HT1080 (cell line): Measurements from ENCODE around the gene DIAPH1. TPM values are rescaled to one million over a fixed set of nuclear protein-coding genes. Genes with fewer than 3 reads are reported as not detected.

Source experiments
- DNase-seq: peaks from one replicate; pipeline ENCODE4 v3.0.0-alpha.2; 2015; ENCODE audit warnings: low read depth
- small RNA-seq: library from RNA; depleted of rRNA; stranded (forward); fragments of <200 nt; gene quantifications from one replicate; pipeline ENCODE3, GENCODE V24; 2014
- total RNA-seq: library from RNA; depleted of rRNA; stranded (reverse); fragments of >200 nt; shearing (Covaris generic); gene quantifications from 2 replicates; pipeline ENCODE4 v1.2.3, GENCODE V29; 2014; rRNA removed

The DIAPH1 gene
- total RNA-seq, 1 experiment from 2014 or later: 60.8 TPM

GRCh38 chr5:141485321-141486055 is 133.3 kb downstream of the DIAPH1 start:
- DNase-seq: no peak

- DNase-seq: no peak
These were observed 134.0 kb downstream of the DIAPH1 start, which contains the start of gene PCDHGC4 for GRCh38 chr5:141484641-141485311. TSS of gene PCDHGC4 (plus strand) at chr5:141485030. CDS start at chr5:141485174, 144 bp downstream.

GRCh38 chr5:141484310-141484640 is 134.5 kb downstream of the DIAPH1 start:
- no peak for DNase-seq

GRCh38 chr5:141483902-141484301 is 134.9 kb downstream of the DIAPH1 start:
- DNase-seq: no peak

DNA sequence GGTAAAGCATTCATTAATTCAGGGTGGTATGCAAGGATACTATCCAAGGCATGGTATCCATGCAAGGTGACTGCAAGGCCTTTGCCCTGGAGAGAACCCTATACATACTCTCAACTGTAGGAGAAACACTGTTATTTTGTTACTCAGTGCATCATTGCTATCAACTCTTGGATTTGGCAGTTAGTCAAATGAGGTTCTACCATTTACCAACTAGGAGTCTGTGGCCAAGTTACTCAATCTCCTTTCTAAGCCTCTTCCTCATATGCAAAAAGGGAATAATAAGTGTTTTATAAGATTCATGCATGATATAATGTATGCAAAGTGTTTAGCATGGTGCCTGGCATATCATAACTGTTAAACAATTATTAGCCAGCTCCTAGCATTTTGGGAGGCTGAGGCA is 139.0 kb downstream of the DIAPH1 start:
- DNase-seq: no peak

DNA sequence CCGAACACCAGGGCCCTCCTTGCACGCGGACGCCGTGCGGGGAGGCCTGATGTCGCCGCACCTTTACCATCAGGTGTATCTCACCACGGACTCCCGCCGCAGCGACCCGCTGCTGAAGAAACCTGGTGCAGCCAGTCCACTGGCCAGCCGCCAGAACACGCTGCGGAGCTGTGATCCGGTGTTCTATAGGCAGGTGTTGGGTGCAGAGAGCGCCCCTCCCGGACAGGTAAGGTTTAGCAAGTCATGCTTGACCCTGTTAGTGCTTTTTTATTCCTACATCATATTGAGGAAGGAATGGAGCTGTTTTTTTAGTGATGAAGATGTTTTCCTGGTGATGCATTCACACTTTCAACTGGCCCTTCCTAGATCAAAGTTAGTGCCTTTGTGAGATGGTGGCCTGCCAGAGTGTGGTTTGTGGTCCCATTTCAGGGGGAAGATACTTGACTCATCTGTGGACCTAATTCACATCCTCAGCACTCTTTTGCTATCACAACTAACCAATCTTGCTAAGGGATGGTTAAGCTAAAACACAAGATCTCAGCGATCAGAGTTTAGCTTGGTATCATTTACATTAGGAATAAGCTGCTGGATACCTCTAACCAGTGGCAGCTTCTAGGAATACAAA is 140.4 kb downstream of the DIAPH1 start:
- DNase-seq: peak; percentile 33

- DNase-seq: no peak
These were observed 141.0 kb downstream of the DIAPH1 start for GRCh38 chr5:141477815-141478214.

- no peak for DNase-seq
These were observed 141.7 kb downstream of the DIAPH1 start for GRCh38 chr5:141477044-141477575.

- peak; percentile 62 for DNase-seq
These were observed 142.5 kb downstream of the DIAPH1 start for GRCh38 chr5:141476132-141476911.

- peak; percentile 94 for DNase-seq
These were observed 143.1 kb downstream of the DIAPH1 start, which contains the start of gene PCDHGC3 for GRCh38 chr5:141475625-141476131. TSS of gene PCDHGC3 (plus strand) at chr5:141475966. CDS start at chr5:141476117, 151 bp downstream.

DNA sequence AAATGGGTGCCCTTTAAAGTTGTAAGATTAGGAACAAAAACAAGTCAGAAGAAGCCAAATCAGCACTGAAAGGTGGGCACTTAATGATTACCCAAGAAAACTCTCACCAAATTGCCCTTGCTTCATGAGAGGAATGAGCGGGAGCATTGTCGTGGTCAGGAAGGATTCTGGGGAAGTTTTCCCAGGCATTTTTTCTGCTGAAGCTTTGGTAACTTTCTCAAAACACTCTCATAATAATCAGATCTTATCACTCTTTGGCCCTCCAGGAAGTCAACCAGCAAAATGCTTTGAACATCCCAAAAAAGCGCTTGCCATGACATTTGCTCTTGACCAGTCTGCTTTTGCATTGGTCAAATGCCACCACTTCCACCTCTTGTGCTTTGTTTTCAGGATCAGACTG is 153.4 kb downstream of the DIAPH1 start:
- DNase-seq: no peak

Small RNA genes within 50 kb of the gene (small RNA-seq; reads per million reads assigned to genes)
- not detected for gene RPS27AP10

Other genes starting within 250 kb of the DIAPH1 start
- 0.80 and 1.5 TPM in 2 replicates for gene PCDHGB3, start 248.8 kb downstream of the DIAPH1 start, total RNA-seq
- 0.20 and 1.2 TPM in 2 replicates for gene PCDHGA6, start 245.1 kb downstream of the DIAPH1 start, total RNA-seq
- 0.03 and 0.11 TPM in 2 replicates for gene PCDHGA7, start 236.3 kb downstream of the DIAPH1 start, total RNA-seq
- 9.9 and 10.2 TPM in 2 replicates for gene PCDHGB4, start 231.3 kb downstream of the DIAPH1 start, total RNA-seq
- 0.17 and 0.61 TPM in 2 replicates for gene PCDHGA8, start 226.4 kb downstream of the DIAPH1 start, total RNA-seq
- 0.37 and 0.55 TPM in 2 replicates for gene PCDHGB5, start 221.1 kb downstream of the DIAPH1 start, total RNA-seq
- gene PCDHGA9, start 216.2 kb downstream of the DIAPH1 start, total RNA-seq: 0.23 and 0.29 TPM in 2 replicates
- 0.10 and 0.20 TPM in 2 replicates for gene PCDHGB6, start 211.0 kb downstream of the DIAPH1 start, total RNA-seq
- gene PCDHGA10, start 206.0 kb downstream of the DIAPH1 start, total RNA-seq: 0.80 and 0.90 TPM in 2 replicates
- 0.47 and 0.53 TPM in 2 replicates for gene PCDHGB7, start 201.3 kb downstream of the DIAPH1 start, total RNA-seq
- gene PCDHGA11, start 197.9 kb downstream of the DIAPH1 start, total RNA-seq: 0.42 and 0.50 TPM in 2 replicates
- 0.66 and 0.70 TPM in 2 replicates for gene PCDHGA12, start 188.5 kb downstream of the DIAPH1 start, total RNA-seq
- 36.5 and 44.6 TPM in 2 replicates for gene PCDHGC3, start 143.0 kb downstream of the DIAPH1 start, total RNA-seq
- gene PCDHGC4, start 134.0 kb downstream of the DIAPH1 start, total RNA-seq: 0.14 and 0.33 TPM in 2 replicates
- gene PCDHGC5, start 129.9 kb downstream of the DIAPH1 start, total RNA-seq: 0.87 and 1.4 TPM in 2 replicates
- 86.7 and 104 TPM in 2 replicates for gene HDAC3, start 17.8 kb upstream of the DIAPH1 start, total RNA-seq
- 13.1 and 15.3 TPM in 2 replicates for gene RELL2, start 18.0 kb upstream of the DIAPH1 start, total RNA-seq
- gene FCHSD1, start 32.4 kb upstream of the DIAPH1 start, total RNA-seq: 7.2 and 7.5 TPM in 2 replicates
- gene ARAP3, start 63.2 kb upstream of the DIAPH1 start, total RNA-seq: 4.6 and 4.8 TPM in 2 replicates